GM18502 (cell line): ENCODE measurements around the gene KDM2B.

Experiments used
- ATAC-seq: cut with Tn5 transposase; IDR thresholded peaks from one replicate; pipeline ENCODE4 v1.9.1; 2021; ENCODE audit warnings: mild to moderate bottlenecking; ENCODE audit not compliant: unreplicated experiment, poor library complexity

Gene KDM2B

DNA sequence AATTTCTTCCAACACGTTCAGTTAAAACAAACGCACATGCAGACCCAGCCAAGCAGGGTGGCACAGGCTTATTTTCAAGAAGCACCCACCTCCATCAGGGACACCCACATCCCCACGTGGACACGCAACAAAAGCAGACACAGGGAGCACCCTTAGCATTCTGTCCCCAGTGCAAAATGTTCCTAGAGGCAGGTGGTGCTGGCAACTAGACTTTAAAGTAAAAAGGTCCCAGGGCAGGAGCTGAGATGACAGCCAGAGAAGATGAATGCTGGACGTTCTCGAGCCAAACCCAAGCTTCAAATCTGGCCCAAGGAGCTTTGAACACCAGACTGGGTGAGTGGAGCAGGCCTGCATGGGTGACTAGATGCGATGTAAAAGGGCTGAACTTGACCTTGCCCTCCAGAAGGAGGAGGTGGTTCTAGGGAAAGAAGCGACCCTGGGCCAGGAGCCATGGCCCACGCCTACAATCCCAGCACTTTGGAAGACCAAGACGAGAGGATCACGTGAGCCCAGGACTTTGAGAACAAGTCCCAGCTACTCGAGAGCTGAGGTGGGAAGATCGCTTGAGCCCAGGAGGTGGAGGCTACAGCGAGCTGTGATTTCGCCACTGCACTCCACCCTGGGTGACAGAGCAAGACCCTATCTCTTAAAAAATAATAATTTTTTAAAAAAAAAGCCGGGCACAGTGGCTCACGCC is 47.3 kb downstream of the KDM2B start:
- no peak for ATAC-seq

GRCh38 chr12:121532503-121533393 is 48.1 kb downstream of the KDM2B start:
- ATAC-seq = no peak

- ATAC-seq = no peak
Observed at GRCh38 chr12:121531356-121531750, 49.5 kb downstream of the KDM2B start.

GRCh38 chr12:121530600-121531355 is 50.0 kb downstream of the KDM2B start:
- no peak for ATAC-seq

DNA sequence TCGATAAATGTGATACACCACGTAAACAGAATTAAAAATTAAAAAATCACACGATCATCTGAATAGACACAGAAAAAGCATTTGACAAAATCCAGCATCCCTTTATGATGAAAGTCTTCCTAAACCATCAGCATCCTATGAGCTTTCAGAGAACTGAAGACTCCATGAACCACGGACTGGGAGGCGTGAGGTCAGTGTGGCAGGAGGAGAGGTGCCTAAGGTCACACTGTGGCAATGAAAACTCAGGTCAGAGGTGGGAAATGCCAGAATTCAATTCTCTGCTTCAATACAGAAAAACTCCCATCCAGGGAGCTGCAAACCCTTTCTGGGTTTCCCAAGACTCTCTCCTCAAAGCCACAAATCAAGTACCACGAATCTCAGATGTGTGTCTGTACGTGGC is 51.6 kb downstream of the KDM2B start:
- ATAC-seq = no peak

- ATAC-seq = no peak
Observed at GRCh38 chr12:121525411-121525810, 55.4 kb downstream of the KDM2B start.

DNA sequence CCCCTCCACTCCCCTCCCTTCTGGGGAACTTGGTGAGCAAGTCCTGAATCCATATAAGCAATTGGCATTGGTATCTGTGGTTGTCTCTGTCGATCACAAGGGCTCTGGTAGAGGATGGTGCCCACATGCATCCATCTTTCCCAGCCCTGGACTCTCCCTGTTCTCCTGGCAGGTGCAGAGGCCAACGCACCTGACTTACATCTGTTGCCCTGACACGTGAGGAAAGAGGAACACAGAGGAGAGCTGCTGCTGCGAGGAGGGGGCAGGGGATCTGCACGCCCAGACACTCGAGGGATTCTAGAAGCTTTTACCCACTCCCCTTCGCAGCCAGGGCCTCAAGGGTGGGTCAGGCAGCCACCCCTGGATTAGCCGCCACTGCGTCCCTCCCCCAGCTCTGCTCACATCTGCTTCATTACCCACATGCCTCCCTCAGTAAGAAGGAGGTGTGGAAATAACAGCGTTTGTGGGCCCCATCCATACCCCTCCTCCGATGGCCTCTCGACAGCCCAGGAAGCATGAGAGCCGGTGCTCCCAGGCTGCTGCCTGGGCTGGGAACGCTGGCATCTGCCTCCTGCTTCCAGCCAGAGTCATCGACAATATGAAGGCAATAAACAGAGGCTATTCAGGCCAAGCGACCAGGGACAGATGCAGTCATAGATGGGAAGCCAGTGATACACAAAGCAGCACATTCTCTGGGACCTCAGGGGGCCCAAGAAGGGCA is 56.5 kb downstream of the KDM2B start:
- ATAC-seq = peak; percentile 17

DNA sequence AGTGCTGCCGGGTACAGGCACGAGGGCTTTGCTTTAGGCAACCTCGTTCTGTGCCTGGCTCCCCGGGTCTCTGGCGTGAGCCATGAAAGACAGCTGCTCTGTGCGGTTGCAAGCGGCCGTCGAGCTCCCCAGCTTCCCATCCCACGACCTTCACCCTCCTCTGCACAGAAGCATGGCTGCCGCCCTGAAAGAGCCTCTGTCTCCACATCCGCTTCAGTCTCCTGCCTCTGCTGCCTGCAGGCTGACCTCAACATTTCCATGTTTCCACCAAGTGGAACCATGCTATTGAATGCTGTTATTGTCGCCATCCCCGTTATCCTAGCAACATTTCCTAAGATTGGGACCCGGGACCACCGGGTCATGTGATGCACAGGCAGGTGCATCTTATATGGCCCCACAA is 57.1 kb downstream of the KDM2B start:
- ATAC-seq = peak; percentile 63

DNA sequence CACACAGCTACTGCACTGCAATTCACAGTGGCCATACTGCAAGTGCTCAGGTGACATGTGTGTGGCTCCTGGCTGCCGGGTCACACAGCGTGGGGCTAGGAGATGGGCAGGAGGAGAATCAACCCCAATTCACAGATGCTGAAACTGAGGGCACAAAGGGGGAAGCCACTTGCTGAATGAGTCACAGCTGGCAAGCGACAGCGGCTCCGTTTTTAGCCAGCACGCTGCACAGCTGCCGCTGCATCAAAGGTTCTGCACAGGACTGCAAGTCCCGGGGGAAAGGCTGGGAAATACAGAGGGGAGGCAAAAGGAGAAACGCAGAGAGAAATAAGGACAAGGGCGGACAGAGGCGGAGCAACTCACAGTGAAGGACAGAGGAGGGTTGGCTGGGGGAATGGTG is 57.9 kb downstream of the KDM2B start:
- ATAC-seq = peak; percentile 59

DNA sequence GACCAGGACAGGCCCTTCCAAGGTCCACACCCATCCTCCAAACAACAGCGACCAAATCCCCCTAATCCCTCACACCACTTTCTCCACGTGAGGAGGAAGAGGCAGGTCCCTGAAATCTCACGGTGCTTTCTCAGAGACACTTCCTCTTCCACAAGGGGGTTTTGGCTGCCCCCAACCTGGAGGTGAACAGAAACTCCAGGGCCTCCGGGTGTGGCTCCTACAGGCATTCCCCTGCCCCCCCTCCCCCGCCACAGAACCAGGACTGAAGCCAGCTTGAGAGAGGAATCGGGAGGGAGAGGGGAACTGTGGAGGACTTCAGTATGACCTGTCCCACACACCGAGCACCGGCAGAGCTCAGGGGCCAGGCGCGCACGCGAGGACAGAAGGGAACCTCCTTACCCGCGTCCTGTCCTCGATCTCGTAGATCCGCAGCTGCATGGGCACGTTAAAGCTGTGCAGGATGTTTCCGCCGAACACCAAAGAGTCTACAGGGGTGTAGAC is 60.2 kb downstream of the KDM2B start:
- ATAC-seq = no peak

DNA sequence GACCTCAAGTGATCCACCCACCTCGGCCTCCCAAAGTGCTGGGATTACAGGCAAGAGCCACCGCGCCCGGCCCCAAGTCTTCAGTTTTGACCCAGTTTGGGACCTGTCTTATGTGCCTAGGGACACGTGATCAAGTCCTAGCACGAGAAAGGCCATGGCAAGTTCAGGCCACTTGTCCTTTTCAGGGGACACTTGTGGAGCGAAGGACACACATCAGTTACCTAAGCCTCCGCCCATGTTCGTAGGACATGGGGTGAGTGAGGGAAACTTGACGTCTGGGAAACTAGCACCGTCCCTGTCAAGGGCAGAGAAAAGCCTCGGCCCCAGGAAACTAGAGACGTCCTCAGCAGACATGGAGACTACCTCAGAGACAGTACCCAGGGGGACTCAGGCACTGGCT is 60.7 kb downstream of the KDM2B start:
- no peak for ATAC-seq

DNA sequence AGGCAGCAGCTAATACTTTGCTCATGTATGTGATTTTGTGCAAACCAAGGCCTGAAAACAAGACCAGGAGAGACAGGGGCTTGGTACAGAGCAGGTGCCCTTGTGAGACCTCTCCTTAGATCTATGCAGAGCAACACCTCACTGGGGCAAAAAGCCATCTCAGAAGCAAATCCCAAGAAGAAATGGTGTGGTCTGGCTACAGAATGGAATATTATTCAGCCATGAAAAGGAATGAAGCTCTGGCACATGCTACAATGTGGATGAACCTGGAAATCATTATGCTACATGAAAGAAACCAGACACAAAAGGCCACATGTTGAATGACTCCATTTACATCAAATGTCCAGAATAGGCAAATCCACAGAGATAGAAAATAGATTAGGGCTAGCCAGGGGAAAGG is 61.6 kb downstream of the KDM2B start:
- no peak for ATAC-seq

DNA sequence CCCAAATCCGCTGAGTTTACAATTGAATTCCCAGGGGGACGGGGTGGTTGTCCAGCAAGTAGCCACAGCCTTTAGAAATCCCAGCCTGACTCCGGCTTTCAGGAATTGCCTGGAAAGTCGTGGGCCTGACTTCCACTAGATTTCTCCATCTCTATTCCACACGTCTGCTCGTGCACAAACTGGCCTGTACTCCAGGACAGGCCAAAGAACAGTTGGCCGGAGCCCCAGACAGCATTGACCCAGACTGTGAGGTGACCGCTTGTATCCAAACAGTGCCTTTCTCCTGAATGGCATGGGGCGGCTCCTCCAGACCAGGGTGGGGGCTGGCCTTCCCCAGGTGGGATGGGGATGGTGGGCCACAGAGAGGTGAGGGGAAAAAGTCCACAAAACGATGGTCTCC is 62.2 kb downstream of the KDM2B start:
- no peak for ATAC-seq

- ATAC-seq = no peak
Observed at GRCh38 chr12:121516437-121517011, 64.3 kb downstream of the KDM2B start.

- ATAC-seq = no peak
Observed at GRCh38 chr12:121515615-121516014, 65.2 kb downstream of the KDM2B start.

DNA sequence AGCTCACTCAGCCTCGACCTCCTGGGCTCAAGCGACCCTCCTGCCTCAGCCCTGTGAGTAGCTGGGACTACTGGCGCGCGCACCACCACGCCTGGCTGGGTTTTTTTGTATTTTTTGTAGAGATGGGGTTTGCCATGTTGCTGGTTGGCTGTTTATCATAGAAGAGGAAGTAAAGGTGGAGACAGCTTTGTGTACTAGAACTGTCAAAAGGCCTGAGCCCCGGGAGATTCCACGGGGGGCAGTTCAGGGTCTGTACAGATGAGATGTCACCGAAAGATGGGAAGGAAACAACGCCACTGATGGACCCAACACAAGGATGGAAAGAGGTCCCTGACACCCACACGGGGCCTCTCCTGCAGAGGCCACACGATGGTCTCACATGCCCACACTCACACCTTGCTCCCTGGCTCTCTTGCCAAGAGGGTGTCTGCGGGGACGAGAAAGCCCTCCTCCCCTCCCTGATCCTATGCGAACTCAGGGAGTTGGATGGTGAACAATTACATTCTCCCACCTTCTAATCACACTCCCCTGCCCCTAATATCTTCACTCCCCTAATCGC is 66.6 kb downstream of the KDM2B start:
- ATAC-seq = peak; percentile 62

DNA sequence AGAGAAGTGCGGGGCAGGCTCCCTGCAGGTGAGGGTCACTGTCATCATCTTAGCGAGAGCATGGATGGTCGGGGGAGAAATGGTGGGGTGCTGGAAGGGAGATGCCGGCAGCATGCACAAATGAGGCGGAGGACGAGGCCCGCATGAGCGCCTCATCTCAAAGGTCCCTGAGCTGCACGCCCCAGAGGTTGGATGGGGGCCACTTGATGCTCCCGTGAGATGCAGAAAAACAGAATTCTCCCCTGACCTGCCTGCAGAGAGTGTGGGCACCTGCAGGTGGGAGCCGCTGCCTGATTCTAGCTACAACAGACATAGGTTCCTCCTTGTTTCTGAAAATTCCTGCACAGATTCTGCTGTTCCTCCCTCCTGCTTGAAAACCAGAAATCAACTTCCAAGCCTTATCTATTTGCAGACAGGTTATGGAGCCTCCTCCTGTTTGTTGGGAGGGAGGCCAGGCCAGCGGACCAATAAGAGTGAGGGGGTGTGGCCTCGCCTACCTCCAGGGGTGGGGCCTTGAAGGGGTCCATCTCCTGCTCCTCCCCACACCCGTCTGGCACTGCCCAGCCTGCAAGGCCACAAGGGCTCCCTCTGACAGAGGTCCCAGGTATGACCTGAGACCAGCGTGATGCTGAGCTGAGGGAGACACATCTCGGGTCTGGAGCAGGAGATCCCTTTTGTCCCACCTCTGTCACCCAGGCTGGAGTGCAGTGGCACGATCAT is 67.2 kb downstream of the KDM2B start:
- ATAC-seq = peak; percentile 75

DNA sequence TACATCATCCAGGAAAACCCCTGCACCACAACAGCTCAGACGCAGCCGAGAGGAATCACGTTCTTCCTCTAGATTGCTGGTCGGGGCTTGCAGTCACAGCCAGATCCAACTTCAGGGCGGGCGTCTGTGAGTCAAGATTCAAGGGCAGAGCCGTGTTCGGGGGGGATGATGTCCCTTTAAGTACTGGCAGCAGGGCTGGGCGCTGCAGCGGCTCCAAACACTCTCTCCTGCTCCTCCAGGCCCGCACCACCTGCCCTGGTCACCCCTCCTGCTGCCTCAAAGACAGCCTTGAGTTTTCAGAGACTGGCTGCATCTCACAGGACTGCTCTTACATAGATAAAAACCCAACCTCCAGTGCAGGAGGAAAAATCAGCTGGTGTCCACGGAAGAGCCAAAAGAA is 68.3 kb downstream of the KDM2B start:
- no peak for ATAC-seq

DNA sequence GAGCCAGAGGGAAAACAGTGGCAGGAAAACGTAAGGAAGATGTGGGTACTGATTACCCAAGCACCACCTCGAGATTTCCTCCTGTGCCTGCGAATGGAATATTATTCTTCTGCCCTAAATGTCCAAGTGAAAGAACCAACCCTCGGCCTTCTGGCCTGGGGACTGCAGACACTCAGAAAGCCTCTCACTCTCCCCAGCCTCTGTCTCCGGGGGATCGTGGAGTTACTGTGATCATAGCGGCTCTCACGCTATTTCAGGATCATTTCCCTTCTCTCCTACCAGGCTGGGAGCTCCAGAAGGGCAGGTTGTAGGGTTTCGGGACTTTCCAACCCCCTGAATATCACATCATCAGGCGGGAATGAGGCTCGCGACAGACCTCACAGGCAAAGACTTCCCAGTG is 68.9 kb downstream of the KDM2B start:
- ATAC-seq = no peak
